ENCODE data around the gene HELZ2.

HELZ2 gene

DNA sequence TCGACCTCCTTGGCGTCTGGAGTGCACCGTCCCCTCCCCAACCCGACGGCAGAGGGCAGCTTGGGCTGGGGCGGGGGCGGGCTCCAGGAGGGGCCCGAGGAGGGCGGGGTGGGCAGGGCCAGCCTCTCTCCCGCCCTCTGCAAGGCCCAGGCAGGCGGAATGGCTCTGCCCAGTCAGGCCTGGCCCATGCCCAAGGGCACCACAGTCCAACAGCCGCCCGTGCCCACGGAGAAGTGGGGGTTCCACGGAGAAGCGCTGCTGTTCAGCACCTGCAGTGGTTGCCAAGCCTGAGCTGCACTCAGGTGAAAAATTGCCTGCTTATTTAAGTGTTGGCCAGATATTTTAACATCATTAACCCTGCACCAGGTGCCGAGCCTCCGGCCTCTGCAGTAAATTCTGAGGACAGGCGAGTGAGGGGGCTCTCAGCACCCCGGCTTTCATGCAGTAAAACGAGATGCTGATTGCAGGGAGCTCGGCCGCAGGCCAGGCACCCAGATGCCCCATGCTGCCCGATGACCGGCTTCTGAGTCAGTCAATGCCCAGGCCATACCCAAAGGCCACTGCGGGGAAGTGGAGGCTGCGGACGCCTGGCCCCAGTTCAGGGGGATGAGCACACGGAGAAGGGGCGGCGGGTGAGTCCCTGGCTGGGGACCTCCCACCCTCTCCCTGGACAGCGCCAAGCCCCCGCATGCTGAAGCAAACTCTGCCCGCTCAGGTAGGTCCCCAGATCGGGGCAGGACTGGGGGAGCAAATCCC is 26.1 kb downstream of the HELZ2 start, which contains the start of gene SRMS:
Gene SRMS (minus strand): TSS at position 25 of the 756 bp plus-strand sequence. CDS start 286 bp downstream, outside the sequence.
- TF ChIP-seq CTCF (IDR thresholded peaks at IDR 0.05; ENCODE audit: extremely low read depth, missing control alignments), result no peak
- no peak for DNase-seq (ENCODE audit: low spot score)

DNA sequence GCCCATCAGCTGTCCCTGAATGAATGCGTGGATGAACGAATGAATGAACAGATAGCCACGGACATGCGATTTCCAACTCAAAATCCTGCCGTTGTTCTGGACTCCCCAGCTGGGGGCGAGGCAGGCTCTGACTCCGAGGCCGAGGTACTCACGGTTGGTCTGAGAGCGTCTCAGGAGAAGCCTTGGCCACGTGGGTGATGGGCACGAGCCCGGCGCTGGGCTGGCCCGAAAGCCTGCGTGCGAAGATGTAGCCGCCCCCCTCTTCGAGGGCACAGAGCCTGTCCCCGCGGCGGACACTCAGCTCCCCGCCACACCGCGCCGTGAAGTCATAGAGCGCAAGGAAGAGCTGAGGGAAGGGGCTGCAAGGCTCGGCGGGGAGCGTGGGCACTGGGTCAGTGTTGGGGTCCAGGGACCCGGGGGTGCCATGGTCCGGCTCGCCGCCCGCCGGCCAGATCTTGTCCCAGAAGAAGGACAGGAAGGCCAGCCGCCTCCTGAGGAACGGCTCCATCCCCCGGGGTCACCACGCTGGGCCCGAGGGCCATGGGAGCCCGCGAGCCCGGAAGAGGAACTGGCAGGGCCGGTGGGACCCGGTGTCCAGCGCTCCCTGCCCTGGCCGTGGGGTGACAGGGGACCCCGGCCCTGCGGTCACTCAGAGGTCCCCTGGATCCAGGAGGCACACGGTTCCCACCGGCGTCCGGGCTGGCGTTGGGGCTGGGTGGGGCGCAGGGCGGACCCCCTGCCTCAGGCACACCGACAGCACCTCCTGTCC is 26.9 kb downstream of the HELZ2 start:
- DNase-seq (ENCODE audit: low spot score), result no peak
- no peak for TF ChIP-seq CTCF (IDR thresholded peaks at IDR 0.05; ENCODE audit: extremely low read depth, missing control alignments)

GRCh38 chr20:63546256-63546955 is 27.6 kb downstream of the HELZ2 start:
- DNase-seq (ENCODE audit: low spot score), result no peak

GRCh38 chr20:63545814-63546213 is 28.2 kb downstream of the HELZ2 start:
- TF ChIP-seq CTCF (IDR thresholded peaks at IDR 0.05; ENCODE audit: extremely low read depth, missing control alignments), result no peak
- no peak for DNase-seq (ENCODE audit: low spot score)

More at GRCh38 chr20:63546256-63546955, 27.6 kb downstream of the HELZ2 start:
- TF ChIP-seq CTCF (IDR thresholded peaks at IDR 0.05; ENCODE audit: extremely low read depth, missing control alignments), result no peak

DNA sequence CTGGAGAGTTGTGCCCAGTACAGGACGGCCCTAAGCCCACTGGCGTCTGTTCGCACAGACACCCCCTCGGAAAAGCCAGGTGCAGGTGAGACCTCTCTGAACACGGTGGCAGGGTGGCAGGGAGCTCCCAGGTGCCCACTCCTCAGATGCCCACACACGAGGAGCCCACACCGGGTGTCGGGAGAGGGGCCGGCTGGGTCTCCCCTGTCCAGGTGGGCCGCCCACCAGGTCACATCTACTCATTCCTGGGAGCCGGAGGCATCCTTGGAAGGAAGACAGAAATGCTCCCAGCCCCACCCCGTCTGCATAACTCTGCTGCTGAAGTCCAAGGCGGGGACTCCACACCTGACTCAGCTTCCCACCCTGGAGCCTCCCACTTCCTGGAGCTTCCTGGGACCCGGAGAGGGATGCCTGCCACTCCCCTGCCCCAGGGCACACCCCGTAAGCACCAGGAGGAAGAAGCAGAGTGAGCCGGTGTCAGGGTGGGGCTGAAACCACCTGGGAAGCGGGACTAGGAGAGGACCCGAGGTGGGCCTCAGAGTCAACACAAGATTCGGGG is 29.0 kb downstream of the HELZ2 start:
- no peak for TF ChIP-seq CTCF (IDR thresholded peaks at IDR 0.05; ENCODE audit: extremely low read depth, missing control alignments)
- no peak for DNase-seq (ENCODE audit: low spot score)

DNA sequence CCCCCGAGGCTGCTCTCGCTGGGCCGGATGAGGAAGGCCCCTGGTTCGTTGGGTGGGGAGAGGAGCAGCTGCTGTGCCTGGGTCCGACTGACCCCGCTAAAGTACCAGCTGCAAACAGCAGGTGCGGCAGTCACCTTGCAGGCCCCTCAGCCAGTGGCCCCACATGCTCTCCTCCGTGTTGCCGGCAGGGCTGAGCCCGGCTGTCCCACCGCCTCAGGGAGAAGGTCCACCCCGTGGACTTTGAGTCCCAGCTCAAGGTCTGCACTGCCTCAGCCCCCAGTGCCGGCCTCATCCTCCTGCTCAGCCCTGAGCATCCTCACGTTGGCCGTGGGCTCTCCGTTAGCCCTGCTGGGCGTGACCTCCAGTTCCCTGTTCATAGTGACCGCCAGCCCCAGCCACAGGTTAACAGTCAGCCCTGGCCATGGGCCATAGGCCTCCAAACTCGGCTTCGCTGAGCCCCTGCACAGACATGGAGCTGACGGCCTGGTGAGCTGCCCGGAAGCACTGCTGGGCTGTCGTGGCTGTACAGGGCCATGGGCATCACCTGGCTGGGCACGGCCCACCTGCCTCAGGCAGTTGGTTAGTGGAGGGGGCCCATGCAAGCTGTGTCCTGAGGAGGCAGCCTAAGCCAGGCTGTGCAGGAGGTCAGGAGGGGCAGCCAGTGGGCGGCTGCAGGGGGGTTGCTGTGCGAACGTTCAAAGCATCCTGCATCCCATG is 29.6 kb downstream of the HELZ2 start:
- no peak for TF ChIP-seq CTCF (IDR thresholded peaks at IDR 0.05; ENCODE audit: extremely low read depth, missing control alignments)
- DNase-seq (ENCODE audit: low spot score), result no peak
